T-cell (primary cell): ENCODE data around the gene VTI1A. TPM values are rescaled to one million over a fixed set of nuclear protein-coding genes. Genes with fewer than 3 reads are reported as not detected.

Experiments
- ATAC-seq, 4 experiments: fragments of 200-7000 bp in 3 of 4; fragments of 150-1000 bp in 1 of 4; cut with Tn5 transposase; replicated peaks in 1 of 4; 1 replicate in 3 of 4; 2 replicates in 1 of 4; pipeline ENCODE4 v1.10.0; 2021; ENCODE audit warnings: moderate library complexity in 3 of 4, mild to moderate bottlenecking in 2 of 4, moderate number of reproducible peaks in 1 of 4
- CTCF ChIA-PET, 2 donors: fragments of 300-600 bp; sonication (Branson Sonifier 250); formaldehyde crosslinking; loops; one replicate each; lab custom pipeline; 2022; ENCODE audit warnings: antibody characterized with exemption in 2 of 2; lab: Charles Lee
- POLR2A ChIA-PET, 2 donors: fragments of 300-600 bp; sonication (Branson Sonifier 250); formaldehyde crosslinking; loops; one replicate each; lab custom pipeline; 2022; ENCODE audit warnings: antibody characterized with exemption in 2 of 2; lab: Charles Lee
- DNase-seq, 35 experiments: peaks; one replicate each; pipeline versions ENCODE4 v3.0.0 to v3.0.0-alpha.2; 2013 to 2023
- H3K27ac ChIP-seq: one replicate; pipeline ENCODE4 v1.5.1; 2013; ENCODE audit warnings: low read length
- H3K27me3 ChIP-seq, 2 experiments: replicated peaks in 1 of 2; 1 replicate in 1 of 2; 2 replicates in 1 of 2; pipeline versions ENCODE4 v1.6.1 to v1.7.0; 2013; ENCODE audit warnings: low read length in 1 of 2, mixed read lengths in 1 of 2; ENCODE audit not compliant: control insufficient read depth in 2 of 2, insufficient read depth in 2 of 2; ENCODE audit errors: extremely low read depth in 1 of 2
- H3K36me3 ChIP-seq, 2 donors: 1 replicate in 1 of 2; 2 replicates in 1 of 2; pipeline versions ENCODE4 v1.6.1 to v1.7.0; 2013; ENCODE audit warnings: low read length in 1 of 2; ENCODE audit not compliant: control insufficient read depth in 2 of 2, insufficient read depth in 1 of 2; ENCODE audit errors: extremely low read depth in 1 of 2
- H3K4me1 ChIP-seq, 2 experiments: 1 replicate in 1 of 2; 2 replicates in 1 of 2; pipeline versions ENCODE4 v1.6.1 to v1.7.0; 2013; ENCODE audit warnings: low read length in 2 of 2, mixed read lengths in 1 of 2; ENCODE audit not compliant: insufficient read depth in 2 of 2, control insufficient read depth in 1 of 2; ENCODE audit errors: extremely low read depth in 1 of 2
- H3K4me3 ChIP-seq, 2 donors: 1 replicate in 1 of 2; 2 replicates in 1 of 2; pipeline versions ENCODE4 v1.5.1 to v1.7.0; 2013; ENCODE audit warnings: mild to moderate bottlenecking in 2 of 2, low read length in 1 of 2, moderate library complexity in 1 of 2; ENCODE audit not compliant: control insufficient read depth in 1 of 2; ENCODE audit errors: extremely low read depth in 1 of 2
- H3K9me3 ChIP-seq: 2 replicates; pipeline ENCODE4 v1.7.0; 2013
- H3K27ac Mint-ChIP-seq, 2 donors: one replicate each; pipeline ENCODE4 v1.8.0; 2020 to 2021; ENCODE audit warnings: mild to moderate bottlenecking in 2 of 2, mixed read lengths in 2 of 2
- H3K27me3 Mint-ChIP-seq, 2 donors: one replicate each; pipeline ENCODE4 v1.8.0; 2021 to 2022; ENCODE audit warnings: mixed read lengths in 2 of 2
- H3K36me3 Mint-ChIP-seq: one replicate; pipeline ENCODE4 v1.8.0; 2021; ENCODE audit warnings: mixed read lengths
- H3K4me1 Mint-ChIP-seq, 3 donors: one replicate each; pipeline ENCODE4 v1.8.0; 2020 to 2022; ENCODE audit warnings: mixed read lengths in 3 of 3, mild to moderate bottlenecking in 1 of 3
- H3K4me3 Mint-ChIP-seq, 3 donors: one replicate each; pipeline ENCODE4 v1.8.0; 2020 to 2022; ENCODE audit warnings: mild to moderate bottlenecking in 3 of 3, mixed read lengths in 3 of 3, moderate library complexity in 3 of 3
- H3K9me3 Mint-ChIP-seq, 3 donors: one replicate each; pipeline ENCODE4 v1.8.0; 2020 to 2022; ENCODE audit warnings: mixed read lengths in 3 of 3
- WGBS: methylation state at CpG from one replicate; pipeline ENCODE4 v1.1.5; 2013; ENCODE audit warnings: missing lambda C conversion rate; ENCODE audit not compliant: insufficient coverage; 5-methylcytosine and 5-hydroxymethylcytosine counted together
- total RNA-seq, 35 experiments: library from RNA in 6 of 35; stranded (reverse) in 6 of 35; fragments of 120-200 nt in 1 of 35; gene quantifications; one replicate each; pipeline versions ENCODE4 v1.2.1 to v1.2.4 and lab custom pipeline; 2013 to 2026

The VTI1A gene
- total RNA-seq, 5 donors from 2014 or later (not counting 1 experiment from before 2014, with no cell fraction given): 41.3 to 53.6 (median 43.5) TPM

- Mint-ChIP-seq H3K4me1 (no peaks in the 10 kb centered on the region), H3K27me3 (no peaks in the 10 kb centered on the region), H3K27ac (no peak overlapping the region), H3K4me3 (no peak overlapping the region), H3K36me3 (peaks cover 34% of the 10 kb centered on the region), H3K9me3 (no peaks in the 10 kb centered on the region)
- no peaks in the 10 kb centered on the region for H3K27me3 ChIP-seq
- WGBS: 96% methylated on average over 5 of the region's 6 CpGs
- H3K27ac ChIP-seq: no peak overlapping the region
- POLR2A ChIA-PET: no interaction called here
- H3K4me1 ChIP-seq: no peaks in the 10 kb centered on the region
- no peaks in the 10 kb centered on the region for H3K9me3 ChIP-seq
- no peak overlapping the region for H3K4me3 ChIP-seq
- ATAC-seq (no peak), DNase-seq (no peak)
- CTCF ChIA-PET: no interaction called here
- no peaks in the 10 kb centered on the region for H3K36me3 ChIP-seq
These were observed 322.8 kb downstream of the VTI1A start for GRCh38 chr10:112769611-112770370.

GRCh38 chr10:112771733-112772132 is 324.7 kb downstream of the VTI1A start:
- H3K27ac ChIP-seq: no peak overlapping the region
- no CpG with 5 or more reads among the region's 3 CpGs for WGBS
- H3K4me1 ChIP-seq: no peaks in the 10 kb centered on the region
- Mint-ChIP-seq H3K4me3 (no peak overlapping the region), H3K4me1 (no peaks in the 10 kb centered on the region), H3K27me3 (no peaks in the 10 kb centered on the region), H3K36me3 (peaks cover 44% of the 10 kb centered on the region), H3K9me3 (no peaks in the 10 kb centered on the region), H3K27ac (no peak overlapping the region)
- H3K27me3 ChIP-seq: no peaks in the 10 kb centered on the region
- ChIA-PET CTCF (no interaction called here), POLR2A (no interaction called here)
- H3K4me3 ChIP-seq: no peak overlapping the region
- no peak for DNase-seq
- H3K9me3 ChIP-seq: no peaks in the 10 kb centered on the region
- no peaks in the 10 kb centered on the region for H3K36me3 ChIP-seq
- no peak for ATAC-seq

GRCh38 chr10:112773783-112774182 is 326.8 kb downstream of the VTI1A start:
- no peaks in the 10 kb centered on the region for H3K4me1 Mint-ChIP-seq
- CTCF ChIA-PET: interaction anchor here in 1 of 2 donors (0.5 kb wide), 1 partner anchor 645 kb away, joined by 3 read pairs; no protein-coding TSS in a partner anchor
- H3K36me3 Mint-ChIP-seq: peaks cover 37% of the 10 kb centered on the region
- 95% methylated on average over 3 of the region's 3 CpGs for WGBS
- no peak overlapping the region for H3K4me3 Mint-ChIP-seq
- POLR2A ChIA-PET: no interaction called here
- Histone ChIP-seq H3K4me3 (no peak overlapping the region), H3K27ac (no peak overlapping the region), H3K27me3 (no peaks in the 10 kb centered on the region), H3K4me1 (no peaks in the 10 kb centered on the region), H3K9me3 (no peaks in the 10 kb centered on the region), H3K36me3 (no peaks in the 10 kb centered on the region)
- DNase-seq (no peak), ATAC-seq (no peak)
- H3K27ac Mint-ChIP-seq: no peak overlapping the region
- no peaks in the 10 kb centered on the region for H3K27me3 Mint-ChIP-seq
- H3K9me3 Mint-ChIP-seq: no peaks in the 10 kb centered on the region

GRCh38 chr10:112774210-112774609 is 327.2 kb downstream of the VTI1A start:
- Histone ChIP-seq H3K27me3 (no peaks in the 10 kb centered on the region), H3K9me3 (no peaks in the 10 kb centered on the region), H3K36me3 (no peaks in the 10 kb centered on the region), H3K4me3 (no peak overlapping the region), H3K27ac (no peak overlapping the region), H3K4me1 (no peaks in the 10 kb centered on the region)
- Mint-ChIP-seq H3K27me3 (no peaks in the 10 kb centered on the region), H3K4me3 (no peak overlapping the region), H3K4me1 (no peaks in the 10 kb centered on the region), H3K27ac (no peak overlapping the region), H3K9me3 (no peaks in the 10 kb centered on the region), H3K36me3 (peaks cover 37% of the 10 kb centered on the region)
- ChIA-PET CTCF (interaction anchor here in 1 of 2 donors (0.5 kb wide), 1 partner anchor 645 kb away, joined by 3 read pairs; no protein-coding TSS in a partner anchor), POLR2A (no interaction called here)
- WGBS: no CpG with 5 or more reads among the region's 1 CpG
- no peak for ATAC-seq
- no peak for DNase-seq

GRCh38 chr10:112774798-112775197 is 327.8 kb downstream of the VTI1A start:
- Histone ChIP-seq H3K9me3 (no peaks in the 10 kb centered on the region), H3K4me3 (no peak overlapping the region), H3K36me3 (no peaks in the 10 kb centered on the region), H3K27me3 (no peaks in the 10 kb centered on the region), H3K27ac (no peak overlapping the region), H3K4me1 (no peaks in the 10 kb centered on the region)
- ATAC-seq: no peak
- DNase-seq: no peak
- no peaks in the 10 kb centered on the region for H3K27me3 Mint-ChIP-seq
- peaks cover 39% of the 10 kb centered on the region for H3K36me3 Mint-ChIP-seq
- ChIA-PET CTCF (no interaction called here), POLR2A (no interaction called here)
- no peak overlapping the region for H3K27ac Mint-ChIP-seq
- H3K9me3 Mint-ChIP-seq: no peaks in the 10 kb centered on the region
- no peaks in the 10 kb centered on the region for H3K4me1 Mint-ChIP-seq
- WGBS: 100% methylated on average over 3 of the region's 10 CpGs
- H3K4me3 Mint-ChIP-seq: no peak overlapping the region

- Mint-ChIP-seq H3K27ac (no peak overlapping the region), H3K4me1 (no peaks in the 10 kb centered on the region), H3K27me3 (no peaks in the 10 kb centered on the region), H3K36me3 (peaks cover 39% of the 10 kb centered on the region), H3K4me3 (no peak overlapping the region), H3K9me3 (no peaks in the 10 kb centered on the region)
- no peak for ATAC-seq
- POLR2A ChIA-PET: no interaction called here
- H3K27me3 ChIP-seq: no peaks in the 10 kb centered on the region
- no peak for DNase-seq
- CTCF ChIA-PET: no interaction called here
- no peak overlapping the region for H3K4me3 ChIP-seq
- WGBS: 60% methylated on average over 1 of the region's 2 CpGs
- H3K9me3 ChIP-seq: no peaks in the 10 kb centered on the region
- no peak overlapping the region for H3K27ac ChIP-seq
- no peaks in the 10 kb centered on the region for H3K4me1 ChIP-seq
- H3K36me3 ChIP-seq: no peaks in the 10 kb centered on the region
These were observed 328.4 kb downstream of the VTI1A start for GRCh38 chr10:112775381-112775780.
